MM.1S (cell line): ENCODE measurements around the gene CEP78.

Source experiments
- DNase-seq: peaks from one replicate; pipeline ENCODE4 v3.0.0-alpha.2; 2015
- H2AFZ ChIP-seq: fragments of 300-600 bp; sonication (generic); 2 replicates; pipeline ENCODE4 v1.6.0; 2016; ENCODE audit warnings: antibody characterized with exemption, low read length
- H3F3A ChIP-seq: fragments of 300-600 bp; sonication (generic); 2 replicates; pipeline ENCODE4 v1.6.1; 2016; ENCODE audit warnings: mild to moderate bottlenecking, antibody characterized with exemption, low read length, moderate library complexity, mixed read lengths; ENCODE audit not compliant: insufficient read depth
- H3K27ac ChIP-seq: fragments of 300-600 bp; sonication (generic); 2 replicates; pipeline ENCODE4 v1.5.1; 2016; ENCODE audit warnings: mild to moderate bottlenecking, low read length
- H3K27me3 ChIP-seq: fragments of 300-600 bp; sonication (generic); replicated peaks from 2 replicates; pipeline ENCODE4 v1.6.0; 2016; ENCODE audit warnings: low read length; ENCODE audit not compliant: insufficient read depth
- H3K36me3 ChIP-seq: fragments of 300-600 bp; sonication (generic); replicated peaks from 2 replicates; pipeline ENCODE4 v1.6.1; 2016; ENCODE audit warnings: mild to moderate bottlenecking, low read length, mixed read lengths; ENCODE audit not compliant: insufficient read depth
- H3K4me1 ChIP-seq: fragments of 300-600 bp; sonication (generic); 2 replicates; pipeline ENCODE4 v1.6.1; 2016; ENCODE audit warnings: low read length, mixed read lengths
- H3K4me2 ChIP-seq: fragments of 300-600 bp; sonication (generic); 2 replicates; pipeline ENCODE4 v1.6.0; 2016; ENCODE audit warnings: low read depth, low read length
- H3K4me3 ChIP-seq: fragments of 300-600 bp; sonication (generic); 2 replicates; pipeline ENCODE4 v1.5.1; 2016; ENCODE audit warnings: low read length, mixed read lengths
- H3K79me2 ChIP-seq: fragments of 300-600 bp; sonication (generic); 2 replicates; pipeline ENCODE4 v1.6.1; 2016; ENCODE audit warnings: mixed run types, low read length, mixed read lengths
- H3K9ac ChIP-seq: fragments of 300-600 bp; sonication (generic); 2 replicates; pipeline ENCODE4 v1.6.1; 2016; ENCODE audit warnings: low read length, mixed read lengths
- H3K9me2 ChIP-seq: fragments of 300-600 bp; sonication (generic); replicated peaks from 2 replicates; pipeline ENCODE4 v1.6.1; 2016; ENCODE audit warnings: mild to moderate bottlenecking, low read length, mixed read lengths; ENCODE audit not compliant: insufficient read depth
- H3K9me3 ChIP-seq: fragments of 300-600 bp; sonication (generic); replicated peaks from 2 replicates; pipeline ENCODE4 v1.6.1; 2016; ENCODE audit warnings: mild to moderate bottlenecking, low read length, mixed read lengths; ENCODE audit not compliant: insufficient read depth
- H4K20me1 ChIP-seq: fragments of 300-600 bp; sonication (generic); 2 replicates; pipeline ENCODE4 v1.6.1; 2016; ENCODE audit warnings: mild to moderate bottlenecking, low read length, moderate library complexity, mixed read lengths; ENCODE audit not compliant: insufficient read depth
- CTCF ChIP-seq: fragments of 300-600 bp; sonication (generic); IDR thresholded peaks from 2 replicates; pipeline ENCODE4 v1.5.1; 2016; ENCODE audit warnings: antibody characterized with exemption, low read length, mixed read lengths
- EZH2 ChIP-seq: fragments of 300-600 bp; sonication (generic); optimal IDR thresholded peaks from 2 replicates; pipeline ENCODE3; 2017; ENCODE audit warnings: low read depth, mild to moderate bottlenecking, antibody characterized with exemption, low read length, mixed read lengths
- EZH2phosphoT487 ChIP-seq: fragments of 300-600 bp; sonication (generic); IDR thresholded peaks from 2 replicates; pipeline ENCODE4 v1.6.1; 2018; ENCODE audit warnings: antibody characterized with exemption, low read length

Gene CEP78

GRCh38 chr9:78304357-78304756 lies 68.5 kb downstream of the CEP78 start:
- H3K9me2 ChIP-seq: no peaks in the 10 kb centered on the region
- H3K9ac ChIP-seq: no peak overlapping the region
- H3F3A ChIP-seq: no peaks in the 10 kb centered on the region
- no peaks in the 10 kb centered on the region for H3K27me3 ChIP-seq
- H3K36me3 ChIP-seq: no peaks in the 10 kb centered on the region; the same call in 1 of the 2 replicates
- DNase-seq: no peak
- H3K9me3 ChIP-seq: no peaks in the 10 kb centered on the region
- H3K4me1 ChIP-seq: no peaks in the 10 kb centered on the region
- H3K4me2 ChIP-seq: no peak overlapping the region
- peaks cover 17% of the 10 kb centered on the region for H3K79me2 ChIP-seq
- TF ChIP-seq CTCF: no peak
- no peak for TF ChIP-seq EZH2phosphoT487
- no peak for TF ChIP-seq EZH2
- no peaks in the 10 kb centered on the region for H4K20me1 ChIP-seq
- no peak overlapping the region for H3K4me3 ChIP-seq
- no peak overlapping the region for H3K27ac ChIP-seq
- no peak overlapping the region for H2AFZ ChIP-seq

GRCh38 chr9:78306222-78307076 lies 70.6 kb downstream of the CEP78 start:
- Histone ChIP-seq H3F3A (no peaks in the 10 kb centered on the region), H3K9ac (no peak overlapping the region), H3K4me2 (no peak overlapping the region), H3K9me2 (no peaks in the 10 kb centered on the region), H3K36me3 (no peaks in the 10 kb centered on the region; the same call in 1 of the 2 replicates), H3K27me3 (no peaks in the 10 kb centered on the region), H2AFZ (no peak overlapping the region), H3K27ac (no peak overlapping the region), H3K4me1 (no peaks in the 10 kb centered on the region), H3K9me3 (no peaks in the 10 kb centered on the region), H3K4me3 (no peak overlapping the region), H4K20me1 (no peaks in the 10 kb centered on the region), H3K79me2 (peaks cover 4% of the 10 kb centered on the region; the same call in 1 of the 2 replicates)
- DNase-seq: no peak
- TF ChIP-seq EZH2phosphoT487 (no peak), EZH2 (no peak), CTCF (no peak)

DNA sequence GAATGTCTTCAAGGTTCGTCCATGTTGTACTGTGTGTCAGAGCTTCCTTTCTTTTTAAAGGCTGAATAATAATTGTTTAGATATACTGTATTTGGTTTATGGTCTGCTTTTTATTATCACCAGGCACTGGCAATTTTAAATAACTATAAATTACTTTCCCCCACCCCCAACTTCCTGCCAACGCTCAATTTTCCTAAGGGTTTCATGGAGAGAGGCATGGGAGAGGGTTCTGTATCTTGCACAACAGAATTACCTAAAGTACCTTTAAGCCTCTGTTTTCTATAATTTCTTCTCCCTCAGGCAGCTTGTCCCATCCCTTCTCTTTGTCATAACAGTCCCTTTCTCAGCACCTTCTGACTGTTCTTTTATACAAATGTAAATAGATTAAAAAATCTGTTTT lies 71.5 kb downstream of the CEP78 start:
- no peaks in the 10 kb centered on the region for H3K9me2 ChIP-seq
- no peak overlapping the region for H3K4me3 ChIP-seq
- no peaks in the 10 kb centered on the region; the same call in 1 of the 2 replicates for H3K79me2 ChIP-seq
- no peak overlapping the region for H2AFZ ChIP-seq
- H3K4me1 ChIP-seq: no peaks in the 10 kb centered on the region
- H4K20me1 ChIP-seq: no peaks in the 10 kb centered on the region
- H3K27ac ChIP-seq: no peak overlapping the region
- H3K27me3 ChIP-seq: no peaks in the 10 kb centered on the region
- no peak overlapping the region for H3K9ac ChIP-seq
- no peak for TF ChIP-seq CTCF
- TF ChIP-seq EZH2phosphoT487: no peak
- no peak for TF ChIP-seq EZH2
- no peaks in the 10 kb centered on the region for H3K9me3 ChIP-seq
- no peaks in the 10 kb centered on the region for H3F3A ChIP-seq
- H3K4me2 ChIP-seq: no peak overlapping the region
- no peak for DNase-seq
- H3K36me3 ChIP-seq: no peaks in the 10 kb centered on the region; the same call in 1 of the 2 replicates
